Activated CD8-positive, alpha-beta memory T cell treated with anti-CD3 and anti-CD28 coated beads, Interleukin-2, amount 50 U/mL, for 4 hours (primary cell): ENCODE results near the gene ZSCAN25.
A peak's percentile ranks its signal among the peaks of the same experiment; 100 is the strongest.
"Not testable (repeated sequence)": the region's sequence is repeated elsewhere in the genome, so short reads cannot be mapped to it uniquely, and the experiment has no call there.

Source experiments
- DNase-seq: peaks from one replicate; pipeline ENCODE4 v3.0.0-alpha.2; 2020

The ZSCAN25 gene

DNA sequence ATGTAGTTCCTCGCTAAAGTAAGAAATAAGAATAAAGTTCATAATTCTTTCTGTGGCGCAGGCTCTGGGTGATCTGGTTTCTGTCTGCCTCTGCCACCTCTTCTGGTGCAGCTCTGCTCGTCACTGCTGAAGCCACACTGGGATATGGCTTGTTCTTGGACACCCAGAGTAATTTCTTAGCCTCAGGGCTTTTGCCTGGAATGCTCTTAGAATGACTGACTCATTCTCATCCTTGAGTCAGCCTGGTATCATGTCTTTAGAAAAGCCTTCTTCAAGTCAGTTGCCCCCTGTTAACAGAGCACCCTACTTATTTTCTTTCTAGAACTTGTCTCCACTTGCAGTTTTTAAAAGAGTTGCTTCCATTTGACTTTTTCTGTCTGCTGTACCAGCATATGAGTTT lies 2.0 kb downstream of the ZSCAN25 start:
- DNase-seq, result no peak

DNA sequence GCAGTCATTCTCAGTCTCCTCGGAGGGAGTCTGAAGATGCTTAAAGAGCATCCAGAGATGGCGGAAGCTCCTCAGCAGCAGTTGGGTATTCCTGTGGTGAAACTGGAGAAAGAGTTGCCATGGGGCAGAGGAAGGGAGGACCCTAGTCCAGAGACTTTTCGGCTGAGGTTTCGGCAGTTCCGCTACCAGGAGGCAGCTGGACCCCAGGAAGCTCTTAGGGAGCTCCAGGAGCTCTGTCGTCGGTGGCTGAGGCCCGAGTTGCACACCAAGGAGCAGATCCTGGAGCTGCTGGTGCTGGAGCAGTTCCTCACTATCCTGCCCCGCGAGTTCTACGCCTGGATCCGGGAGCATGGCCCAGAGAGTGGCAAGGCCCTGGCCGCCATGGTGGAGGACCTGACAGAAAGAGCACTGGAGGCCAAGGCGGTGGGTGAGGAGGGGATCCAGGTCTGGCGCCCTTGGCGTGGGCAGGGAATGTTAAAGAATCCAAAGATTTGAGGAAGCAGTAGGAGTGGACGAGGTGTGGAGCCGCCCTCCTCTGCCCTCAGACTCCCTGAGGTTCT lies 2.9 kb downstream of the ZSCAN25 start:
- no peak for DNase-seq

DNA sequence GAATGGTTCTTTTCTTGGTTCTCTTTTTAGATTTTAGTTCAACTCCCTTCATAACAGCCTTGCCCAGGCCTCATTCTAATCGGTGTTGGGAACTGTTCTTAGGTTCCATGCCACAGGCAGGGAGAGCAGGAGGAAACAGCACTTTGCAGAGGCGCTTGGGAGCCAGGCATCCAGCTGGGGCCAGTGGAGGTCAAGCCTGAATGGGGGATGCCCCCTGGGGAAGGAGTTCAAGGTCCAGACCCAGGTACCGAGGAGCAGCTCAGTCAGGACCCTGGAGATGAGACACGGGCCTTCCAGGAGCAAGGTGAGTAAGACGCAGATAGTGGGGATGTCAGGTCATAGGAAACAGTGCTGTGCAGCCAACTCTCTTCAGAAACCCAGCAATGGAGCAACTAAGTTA lies 4.5 kb downstream of the ZSCAN25 start:
- DNase-seq, result no peak

DNA sequence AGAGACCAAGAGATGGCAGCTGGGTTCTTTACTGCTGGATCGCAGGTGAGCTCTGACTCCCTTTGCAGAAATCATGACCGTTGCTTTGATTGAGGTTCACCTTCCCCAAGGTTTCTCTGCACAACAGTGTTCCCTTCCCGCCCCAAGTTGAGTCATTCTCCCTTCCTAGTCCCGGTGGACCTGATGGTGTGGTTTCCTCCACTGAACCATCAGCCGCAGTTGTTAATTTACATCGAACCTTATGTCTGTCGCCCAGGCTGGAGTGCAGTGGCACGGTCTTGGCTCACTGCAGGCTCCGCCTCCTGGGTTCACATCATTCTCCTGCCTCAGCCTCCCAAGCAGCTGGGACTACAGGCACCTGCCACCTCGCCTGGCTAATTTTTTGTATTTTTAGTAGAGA lies 5.8 kb downstream of the ZSCAN25 start:
- no peak for DNase-seq

DNA sequence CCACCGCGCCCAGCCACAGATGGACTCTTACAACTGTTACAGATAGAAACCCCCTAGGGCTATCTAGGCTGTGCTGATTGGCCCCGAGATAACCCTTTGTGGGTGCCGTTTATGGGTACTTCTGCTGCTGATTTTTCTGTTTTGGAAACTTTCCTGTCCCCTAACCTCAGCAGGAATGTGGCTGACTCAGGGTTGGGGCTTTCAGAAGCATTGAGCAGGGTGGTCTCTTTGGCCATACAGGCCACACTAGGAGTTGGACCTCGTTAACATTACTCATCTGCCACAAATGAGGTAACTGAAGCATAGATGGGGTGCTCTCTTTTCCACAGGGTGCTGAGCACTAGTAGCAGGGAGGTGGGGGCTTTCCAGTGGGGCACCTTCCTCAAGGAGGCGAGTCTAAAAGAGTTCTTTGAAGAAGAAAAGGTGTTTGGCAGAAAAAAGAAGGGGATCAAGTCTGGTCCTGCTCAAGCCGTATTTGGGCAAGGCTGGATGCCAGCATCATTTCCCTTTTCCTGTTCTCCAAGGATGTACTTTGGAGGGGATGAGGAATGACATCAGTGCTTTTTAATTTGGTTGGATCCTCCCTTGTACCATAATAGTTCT lies 6.4 kb downstream of the ZSCAN25 start:
- DNase-seq, result no peak

DNA sequence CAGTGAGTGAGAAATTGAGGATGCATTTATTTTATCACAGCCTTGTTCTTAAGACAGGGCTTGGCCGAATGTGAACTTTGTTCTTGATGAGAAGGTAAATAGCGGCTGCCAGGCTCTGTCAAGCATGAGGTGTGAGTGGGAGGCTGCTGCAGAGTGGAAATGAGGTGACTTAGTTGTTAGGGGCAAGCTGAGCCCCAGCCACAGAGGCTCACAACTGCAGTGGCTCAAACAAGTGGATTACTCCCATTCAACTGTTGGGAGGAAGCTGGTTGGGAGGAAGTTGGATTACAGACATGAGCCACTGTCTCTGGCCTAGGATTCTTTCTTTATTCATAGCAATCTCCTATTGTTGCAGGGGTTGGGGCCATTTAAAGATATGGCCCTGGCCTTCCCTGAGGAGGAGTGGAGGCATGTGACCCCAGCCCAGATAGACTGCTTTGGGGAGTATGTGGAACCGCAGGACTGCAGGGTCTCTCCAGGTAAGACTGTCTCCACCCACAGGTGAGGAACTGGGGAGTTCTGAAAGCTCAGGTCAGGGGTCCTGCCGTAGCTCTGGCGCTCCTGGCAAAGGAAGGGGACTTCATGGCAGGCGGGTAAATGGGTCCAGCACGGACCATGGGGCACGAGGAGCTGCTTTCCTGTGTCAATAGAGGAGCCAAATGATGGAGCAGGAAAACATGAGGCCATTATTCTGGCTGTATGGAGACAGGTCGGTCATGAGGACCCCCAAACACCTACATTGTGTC lies 7.1 kb downstream of the ZSCAN25 start:
- peak; percentile 36 for DNase-seq

DNA sequence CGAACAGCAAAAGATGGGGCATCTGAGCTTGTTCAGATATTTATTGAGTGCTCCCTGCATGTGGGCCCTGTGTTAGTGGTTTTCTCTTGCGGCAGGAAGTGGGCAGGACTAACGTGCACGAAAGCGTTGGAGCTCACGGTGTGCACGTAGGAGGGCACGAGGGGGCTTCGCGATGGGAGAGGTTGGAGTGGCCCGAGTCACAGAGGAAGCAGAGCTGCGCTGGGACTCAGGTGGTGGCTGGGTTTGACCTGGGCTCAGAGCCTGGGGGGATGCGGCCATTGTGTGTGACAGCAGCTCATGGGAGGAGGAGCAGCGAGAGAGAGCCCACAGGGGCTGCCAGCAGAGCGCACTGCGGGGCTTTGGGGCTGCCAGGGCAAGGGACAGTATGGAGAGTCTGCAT lies 7.7 kb downstream of the ZSCAN25 start:
- peak; percentile 68 for DNase-seq

DNA sequence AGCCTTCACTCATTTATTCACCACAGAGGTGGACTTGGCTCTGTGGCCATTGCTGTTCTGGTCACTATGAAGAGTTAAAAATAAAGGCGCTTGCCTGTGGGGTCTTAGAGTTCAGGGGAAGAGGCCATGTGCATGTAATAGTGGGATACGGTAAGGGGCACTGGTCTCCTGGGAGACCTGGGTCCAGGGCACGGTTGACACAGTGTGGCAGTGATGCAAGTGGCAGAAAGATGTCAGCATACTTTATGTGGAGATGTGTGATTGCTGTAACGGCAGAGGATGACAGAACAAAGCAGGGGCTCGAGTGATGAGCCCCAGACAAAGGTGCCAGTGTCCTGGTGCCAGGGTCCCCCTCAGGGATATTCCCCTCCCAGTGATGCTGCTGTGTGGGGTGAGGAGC lies 8.6 kb downstream of the ZSCAN25 start:
- no peak for DNase-seq

DNA sequence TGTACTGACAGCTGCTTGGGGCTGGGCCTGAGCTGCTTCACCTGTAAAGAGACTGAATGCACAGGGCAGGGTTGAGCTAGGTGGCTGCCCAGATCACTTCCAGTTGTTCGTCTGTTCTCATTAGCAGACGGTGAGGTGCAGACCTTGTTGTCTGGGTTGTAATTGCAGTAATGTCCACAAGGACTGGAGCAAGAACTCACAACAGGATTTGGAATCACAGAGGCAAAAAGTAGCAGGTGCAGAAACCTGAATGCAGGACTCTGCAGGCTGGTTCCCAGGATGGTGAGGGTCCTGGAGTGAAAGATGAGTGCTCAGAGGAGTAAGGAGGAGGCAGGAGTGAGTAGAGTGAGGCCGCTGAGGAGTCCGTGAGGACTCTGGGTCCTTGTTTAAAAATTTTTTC lies 9.2 kb downstream of the ZSCAN25 start:
- no peak for DNase-seq

DNA sequence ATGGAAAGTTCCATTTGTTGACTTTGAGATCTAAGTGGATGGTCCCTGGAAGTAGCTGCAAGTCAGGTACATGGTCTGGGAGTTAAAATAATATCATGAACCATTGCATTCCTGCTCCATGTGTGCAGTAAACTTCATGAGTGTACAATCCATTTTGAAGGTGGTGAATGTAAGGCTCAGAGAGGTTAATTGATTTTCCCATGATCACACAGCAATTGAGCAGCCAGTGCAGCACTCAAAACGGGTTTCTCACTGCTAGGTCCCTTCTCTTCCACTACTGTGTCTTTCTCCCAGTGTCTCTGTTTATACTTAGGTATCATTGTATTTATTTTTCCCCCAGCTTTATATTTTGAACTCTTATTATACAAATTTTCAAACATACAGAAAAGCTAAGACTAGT lies 9.9 kb downstream of the ZSCAN25 start:
- no peak for DNase-seq

DNA sequence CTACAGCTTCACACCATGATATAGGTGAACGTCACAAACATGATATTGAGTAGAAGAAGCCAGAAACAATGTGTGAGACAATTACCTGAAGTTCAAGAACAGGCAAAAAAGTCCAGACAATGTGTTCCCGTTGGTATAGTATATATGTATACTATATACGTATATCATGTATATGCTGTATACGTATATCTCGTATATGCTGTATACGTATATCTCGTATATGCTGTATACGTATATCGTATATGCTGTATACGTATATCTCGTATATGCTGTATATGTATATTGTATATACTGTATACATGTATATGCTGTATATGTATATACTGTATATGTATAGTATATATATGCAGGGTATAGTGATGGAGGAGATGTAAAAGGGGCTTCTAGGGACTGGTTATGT lies 10.8 kb downstream of the ZSCAN25 start:
- DNase-seq, result no peak

DNA sequence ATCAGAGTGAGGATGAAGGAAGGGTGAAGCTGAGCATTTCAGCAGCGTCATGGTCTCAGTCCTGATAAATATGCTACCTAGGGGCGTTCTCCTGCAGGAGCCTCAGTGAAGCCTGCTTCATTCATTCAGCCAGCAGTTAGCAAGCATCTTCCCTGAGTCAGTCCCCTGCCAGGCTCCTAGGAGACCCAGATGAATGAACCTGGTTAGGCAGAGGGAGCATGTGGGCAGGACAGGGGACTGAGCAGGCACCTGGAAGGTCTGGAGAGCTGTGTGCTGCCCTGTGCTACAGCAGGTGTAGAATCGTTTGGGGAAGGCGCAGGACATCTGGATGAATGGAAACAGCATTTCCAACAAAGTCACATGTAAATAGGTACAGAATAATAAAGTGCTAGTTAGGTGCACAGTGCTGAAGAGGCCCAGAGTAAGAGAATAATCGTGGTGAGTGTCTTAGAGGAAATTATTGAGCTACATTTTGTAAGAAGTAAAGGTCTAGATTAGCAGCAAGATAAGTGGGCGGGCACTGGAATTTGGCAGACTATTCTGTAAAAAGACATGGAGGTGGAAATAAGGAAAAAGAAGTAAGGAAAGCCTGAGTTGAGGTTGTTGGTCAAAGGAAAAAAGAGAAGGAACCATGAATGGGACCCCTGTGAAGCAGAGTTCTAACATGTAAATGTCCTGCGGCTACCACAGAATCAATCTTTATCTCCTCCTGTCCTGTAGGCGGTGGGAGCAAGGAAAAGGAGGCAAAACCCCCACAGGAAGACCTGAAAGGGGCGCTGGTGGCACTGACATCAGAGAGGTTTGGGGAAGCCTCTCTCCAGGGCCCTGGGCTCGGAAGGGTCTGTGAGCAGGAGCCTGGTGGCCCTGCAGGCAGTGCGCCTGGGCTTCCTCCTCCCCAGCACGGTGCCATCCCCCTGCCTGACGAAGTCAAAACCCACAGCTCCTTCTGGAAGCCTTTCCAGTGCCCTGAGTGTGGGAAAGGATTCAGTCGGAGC lies 12.0 kb downstream of the ZSCAN25 start:
- no peak for DNase-seq

DNA sequence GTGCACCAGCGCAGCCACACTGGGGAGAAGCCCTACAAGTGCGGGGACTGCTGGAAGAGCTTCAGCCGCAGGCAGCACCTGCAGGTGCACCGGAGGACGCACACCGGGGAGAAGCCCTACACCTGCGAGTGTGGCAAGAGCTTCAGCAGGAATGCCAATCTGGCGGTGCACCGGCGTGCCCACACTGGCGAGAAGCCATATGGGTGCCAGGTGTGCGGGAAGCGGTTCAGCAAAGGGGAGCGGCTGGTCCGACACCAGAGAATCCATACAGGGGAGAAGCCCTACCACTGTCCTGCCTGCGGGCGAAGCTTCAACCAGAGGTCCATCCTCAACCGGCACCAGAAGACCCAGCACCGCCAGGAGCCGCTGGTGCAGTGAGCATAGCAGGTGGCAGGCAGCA lies 12.9 kb downstream of the ZSCAN25 start:
- DNase-seq, result no peak

DNA sequence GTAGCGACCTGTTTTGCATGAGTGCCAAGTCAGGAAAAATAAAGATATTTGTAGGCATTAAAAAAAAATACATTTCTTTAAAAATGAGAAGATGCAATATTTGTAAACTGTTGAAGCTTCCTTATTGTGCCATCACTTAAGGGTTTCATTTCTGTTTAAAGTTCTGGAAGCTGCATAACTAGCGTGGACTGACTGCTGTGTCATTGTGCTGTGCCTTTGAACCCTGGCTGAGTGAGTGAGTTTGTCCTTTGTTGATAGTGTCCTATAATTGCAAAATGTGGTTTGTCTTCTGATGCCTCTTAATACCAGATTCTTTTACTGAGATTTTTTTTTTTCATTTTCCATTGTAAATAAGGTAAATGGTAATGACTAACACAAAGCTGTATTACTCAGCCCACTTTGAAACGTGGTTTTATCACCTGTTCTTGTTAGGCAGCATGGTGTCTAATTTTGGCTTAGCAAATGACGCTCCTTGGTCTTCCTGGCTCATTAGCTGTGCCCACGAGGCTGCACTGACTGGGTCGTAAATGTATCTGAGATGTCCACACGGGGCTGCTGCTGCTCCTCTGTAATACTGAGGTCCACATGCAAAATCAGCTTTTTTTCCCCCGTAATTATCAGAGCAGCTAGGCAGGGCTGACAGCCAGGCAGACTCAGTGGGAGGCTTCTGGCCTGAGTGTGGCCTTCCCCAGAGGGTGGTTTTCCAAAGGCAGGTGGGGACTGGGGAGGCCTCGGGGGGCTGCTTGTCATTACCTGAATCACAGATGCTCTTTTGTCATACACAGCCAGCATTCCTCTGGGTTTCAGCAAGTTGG lies 14.8 kb downstream of the ZSCAN25 start:
- DNase-seq, result peak; percentile 38

DNA sequence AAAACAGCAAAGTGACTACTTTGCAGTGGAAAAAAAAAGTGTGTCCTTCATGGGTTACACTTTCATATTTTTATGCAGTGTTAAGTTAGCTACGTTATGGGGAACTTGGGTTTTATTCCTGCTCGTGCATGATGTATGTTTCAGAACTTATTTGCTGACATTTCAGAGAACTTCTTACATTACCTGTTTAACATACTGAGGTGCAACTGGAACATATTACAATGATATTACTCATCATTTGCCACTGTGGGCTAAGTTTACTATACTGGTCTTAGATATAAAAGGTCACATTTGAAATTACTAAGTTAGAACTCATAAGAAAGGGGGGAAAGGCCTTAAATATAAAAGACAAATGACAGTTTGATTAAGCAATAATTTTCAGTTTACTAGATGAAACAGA lies 20.7 kb downstream of the ZSCAN25 start:
- not testable (repeated sequence) for DNase-seq

DNA sequence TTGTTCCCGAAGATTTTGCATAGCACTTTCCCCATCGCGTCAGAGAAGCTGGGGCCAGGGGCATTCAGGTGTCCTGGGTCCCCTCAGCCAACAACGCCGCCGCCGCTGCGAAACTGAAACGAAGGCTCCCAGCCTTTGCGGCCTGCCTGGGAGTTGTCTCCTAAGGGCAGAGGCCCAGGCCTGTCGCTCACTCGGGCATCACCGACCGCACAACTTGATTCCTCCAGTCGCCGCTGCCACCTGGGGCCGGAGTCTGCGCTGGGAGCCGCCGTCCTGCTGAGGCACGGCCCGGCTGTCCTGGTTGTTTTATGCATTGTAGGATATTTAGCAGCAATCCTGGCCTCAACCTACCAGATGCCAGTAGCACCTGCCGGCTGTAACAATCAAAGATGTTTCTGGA lies 22.0 kb downstream of the ZSCAN25 start:
- no peak for DNase-seq

DNA sequence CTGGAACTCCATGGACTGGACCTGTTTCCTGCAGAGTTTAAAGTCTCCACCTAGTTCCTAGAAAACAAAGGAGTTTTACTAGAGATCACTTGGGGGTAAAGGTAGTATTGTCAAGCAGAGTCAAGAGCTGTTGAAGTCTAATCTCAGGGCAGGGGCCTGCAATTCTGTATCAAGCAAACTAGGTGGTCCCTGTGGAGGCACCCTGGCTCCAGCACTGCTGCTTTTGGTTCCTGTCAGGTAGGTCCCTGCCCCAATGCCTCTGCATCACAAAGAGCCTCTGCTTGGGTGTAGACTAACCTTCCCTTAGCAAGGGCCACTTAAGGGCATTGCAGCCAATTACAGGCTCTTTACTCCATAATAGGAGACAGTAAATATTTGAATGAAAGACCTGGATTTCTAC lies 22.5 kb downstream of the ZSCAN25 start:
- no peak for DNase-seq

DNA sequence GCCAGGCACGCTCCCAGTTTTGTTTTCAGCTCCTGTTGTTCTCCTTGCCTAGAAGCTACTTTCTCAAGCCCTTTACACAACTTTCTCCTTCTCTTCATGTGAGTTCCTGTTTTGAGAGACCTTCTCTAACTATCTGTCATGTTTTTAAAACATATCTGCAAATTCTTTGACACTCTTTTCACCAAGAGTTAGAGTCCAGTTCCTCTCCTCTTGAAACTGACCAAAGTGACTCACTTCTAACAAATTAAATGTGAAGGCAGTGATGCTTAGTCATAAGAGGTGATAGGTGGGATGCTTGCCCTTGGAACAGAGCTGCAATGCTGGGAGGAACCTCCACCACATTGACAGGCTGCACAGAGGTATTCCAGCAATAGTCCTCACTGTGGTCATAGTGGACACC lies 25.3 kb downstream of the ZSCAN25 start:
- DNase-seq, result no peak

DNA sequence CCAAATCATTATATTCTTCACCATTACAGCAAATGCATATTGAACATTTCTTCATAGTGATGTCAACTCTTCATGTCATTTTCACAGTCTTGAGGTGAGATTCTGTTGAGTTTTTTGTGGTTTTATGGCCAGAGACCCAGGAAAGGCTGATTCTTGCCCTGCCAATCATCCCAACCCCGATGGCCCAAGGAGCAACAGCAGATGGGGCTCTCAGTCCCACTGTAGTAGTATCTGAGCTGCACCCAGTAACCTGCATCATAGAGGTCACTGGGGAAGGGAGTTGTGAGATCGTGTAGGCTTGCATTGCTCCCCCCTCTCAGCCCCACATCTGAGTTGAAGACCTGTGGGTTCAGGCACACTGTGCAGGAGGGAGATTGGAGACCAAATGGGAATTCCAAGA lies 26.7 kb downstream of the ZSCAN25 start:
- no peak for DNase-seq

DNA sequence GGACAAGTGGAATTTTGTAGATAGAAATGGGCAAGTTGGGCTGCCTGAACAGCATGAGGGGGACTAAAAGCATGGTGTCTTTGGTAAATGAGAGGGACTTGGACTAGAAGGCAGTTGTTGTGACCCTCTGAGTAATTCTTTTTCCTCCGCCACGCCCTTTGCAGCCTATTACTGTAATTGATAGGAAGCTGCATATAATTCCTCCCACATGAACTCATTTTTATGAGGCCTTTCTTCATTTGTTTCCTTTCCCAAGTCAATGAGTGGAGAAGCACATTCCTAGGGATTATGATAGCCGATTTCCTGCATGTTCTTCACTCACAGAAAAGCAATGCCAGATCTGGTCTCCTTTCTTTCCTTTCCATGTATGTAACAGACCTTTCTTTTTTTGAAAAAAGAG lies 27.7 kb downstream of the ZSCAN25 start:
- DNase-seq, result no peak

DNA sequence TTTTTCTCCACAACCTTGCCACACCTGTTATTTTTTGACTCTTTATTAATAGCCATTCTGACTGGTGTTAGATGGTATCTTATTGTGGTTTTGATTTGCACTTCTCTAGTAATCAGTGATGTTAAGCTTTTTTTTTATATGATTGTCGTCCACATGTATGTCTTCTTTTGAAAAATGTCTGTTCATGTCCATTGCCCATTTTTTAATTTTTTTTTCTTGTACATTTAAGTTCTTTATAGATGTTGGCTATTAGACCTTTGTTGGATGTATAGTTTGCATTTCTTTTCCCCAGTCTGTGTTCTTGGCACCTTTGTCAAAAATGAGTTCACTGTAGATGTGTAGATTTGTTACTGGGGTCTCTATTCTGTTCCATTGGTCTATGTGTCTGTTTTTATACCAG lies 28.8 kb downstream of the ZSCAN25 start:
- DNase-seq, result no peak

DNA sequence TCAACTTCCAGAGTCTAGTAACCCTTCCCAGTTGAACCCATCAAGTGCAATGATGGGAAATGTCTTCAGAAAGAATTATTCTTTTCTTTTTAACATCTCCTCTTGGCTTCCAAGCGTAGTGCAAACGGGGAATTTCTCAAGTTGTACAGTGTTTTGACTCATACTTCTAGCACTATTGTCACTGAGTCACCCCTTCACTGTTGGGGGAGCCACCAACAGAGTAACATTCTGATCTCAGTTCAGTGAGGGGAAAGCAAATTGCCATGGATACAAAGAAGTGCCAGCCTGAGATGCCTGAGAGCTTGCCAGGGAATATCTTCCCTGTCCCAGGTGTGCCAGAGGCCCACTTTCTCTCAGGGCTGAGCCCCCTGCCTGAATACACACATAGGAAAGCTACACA lies 32.1 kb downstream of the ZSCAN25 start:
- DNase-seq, result no peak

DNA sequence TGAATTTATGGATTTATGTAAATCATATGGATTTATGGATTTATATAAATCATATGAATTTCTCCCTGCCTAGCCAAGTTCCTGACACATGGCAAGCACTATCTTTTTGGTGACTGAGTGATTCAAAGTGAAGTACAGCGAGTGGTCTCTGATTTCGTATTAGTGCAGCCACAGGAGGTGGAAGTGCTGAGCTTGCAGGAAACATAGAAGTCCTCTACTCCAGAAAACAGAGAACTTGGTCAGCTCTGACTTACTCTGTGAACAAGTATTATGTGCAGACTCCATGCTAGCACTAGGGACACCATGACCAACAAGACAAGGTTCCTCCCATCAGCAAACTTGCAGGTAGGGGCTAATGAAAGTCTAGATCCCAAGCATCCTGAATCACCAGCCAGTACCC lies 34.5 kb downstream of the ZSCAN25 start:
- DNase-seq, result no peak
